GM13976 (cell line): ENCODE data around the gene ACTC1.

Source experiments
- DNase-seq: peaks from one replicate; pipeline ENCODE4 v3.0.0; 2012; ENCODE audit warnings: low spot score
- in situ Hi-C: fragments of 300-500 bp; cut with MboI; formaldehyde crosslinking; loops from one replicate; pipeline ENCODE4 v1.12.0; 2022; ENCODE audit warnings: low sequenced_read_pairs, mixed read lengths, inconsistent platforms; ENCODE audit not compliant: unreplicated experiment
- TF ChIP-seq, protein P1 (sequence below): IDR thresholded peaks from 2 replicates; pipeline ENCODE4 v1.5.1; 2012; ENCODE audit warnings: borderline replicate concordance, mild to moderate bottlenecking; ENCODE audit not compliant: insufficient read depth; ENCODE audit errors: extremely low read depth, missing control alignments, control extremely low read depth

The ACTC1 gene

GRCh38 chr15:34790121-34790520 lies 5.2 kb downstream of the ACTC1 start:
- in situ Hi-C loops, result no loop called here
- DNase-seq, result no peak
- TF ChIP-seq, protein P1, sequence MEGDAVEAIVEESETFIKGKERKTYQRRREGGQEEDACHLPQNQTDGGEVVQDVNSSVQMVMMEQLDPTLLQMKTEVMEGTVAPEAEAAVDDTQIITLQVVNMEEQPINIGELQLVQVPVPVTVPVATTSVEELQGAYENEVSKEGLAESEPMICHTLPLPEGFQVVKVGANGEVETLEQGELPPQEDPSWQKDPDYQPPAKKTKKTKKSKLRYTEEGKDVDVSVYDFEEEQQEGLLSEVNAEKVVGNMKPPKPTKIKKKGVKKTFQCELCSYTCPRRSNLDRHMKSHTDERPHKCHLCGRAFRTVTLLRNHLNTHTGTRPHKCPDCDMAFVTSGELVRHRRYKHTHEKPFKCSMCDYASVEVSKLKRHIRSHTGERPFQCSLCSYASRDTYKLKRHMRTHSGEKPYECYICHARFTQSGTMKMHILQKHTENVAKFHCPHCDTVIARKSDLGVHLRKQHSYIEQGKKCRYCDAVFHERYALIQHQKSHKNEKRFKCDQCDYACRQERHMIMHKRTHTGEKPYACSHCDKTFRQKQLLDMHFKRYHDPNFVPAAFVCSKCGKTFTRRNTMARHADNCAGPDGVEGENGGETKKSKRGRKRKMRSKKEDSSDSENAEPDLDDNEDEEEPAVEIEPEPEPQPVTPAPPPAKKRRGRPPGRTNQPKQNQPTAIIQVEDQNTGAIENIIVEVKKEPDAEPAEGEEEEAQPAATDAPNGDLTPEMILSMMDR, result no peak

GRCh38 chr15:34789326-34789725 lies 6.0 kb downstream of the ACTC1 start:
- TF ChIP-seq, protein P1, result no peak
- in situ Hi-C loops, result no loop called here
- DNase-seq, result no peak

DNA sequence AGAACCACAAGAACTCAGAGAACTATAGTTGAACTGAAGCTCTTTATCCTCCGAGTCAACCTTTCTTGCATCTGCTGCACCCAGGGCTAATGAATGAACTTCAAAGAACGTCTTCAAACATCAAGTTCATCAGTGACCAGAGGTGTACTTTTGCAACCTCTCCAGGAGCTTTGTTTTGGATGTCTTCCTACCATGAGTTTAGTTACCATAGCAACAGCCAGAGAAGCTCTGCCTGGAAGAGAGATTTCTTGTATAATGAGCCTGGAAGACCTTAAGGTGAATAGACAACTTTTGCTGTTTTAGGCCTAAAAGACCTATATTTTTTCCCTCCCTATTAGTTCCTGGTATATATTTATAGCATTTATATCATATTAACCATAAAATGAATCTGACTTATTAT lies 9.1 kb downstream of the ACTC1 start:
- in situ Hi-C loops, result no loop called here
- TF ChIP-seq, protein P1, result no peak
- DNase-seq, result no peak

DNA sequence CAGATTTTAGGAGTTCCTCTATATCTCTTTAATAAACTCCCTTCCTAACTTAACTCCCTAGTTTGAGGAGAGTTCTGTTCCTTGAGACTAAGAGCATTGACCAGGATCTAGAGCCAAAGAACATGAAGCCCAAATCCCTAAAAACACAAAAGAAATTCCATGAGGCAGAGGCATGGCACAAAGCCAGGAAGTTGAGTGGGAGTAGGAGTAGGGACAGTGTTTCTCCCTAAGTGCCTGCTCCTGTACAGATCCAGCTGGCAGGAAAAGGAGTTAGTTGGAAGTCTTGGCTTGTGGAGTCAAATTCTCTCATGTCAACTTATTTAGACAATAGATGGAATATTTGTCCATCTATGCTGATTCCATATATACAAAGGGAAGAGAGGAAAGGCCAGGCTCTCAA lies 11.4 kb downstream of the ACTC1 start:
- no peak for DNase-seq
- TF ChIP-seq, protein P1, result no peak
- in situ Hi-C loops, result no loop called here

DNA sequence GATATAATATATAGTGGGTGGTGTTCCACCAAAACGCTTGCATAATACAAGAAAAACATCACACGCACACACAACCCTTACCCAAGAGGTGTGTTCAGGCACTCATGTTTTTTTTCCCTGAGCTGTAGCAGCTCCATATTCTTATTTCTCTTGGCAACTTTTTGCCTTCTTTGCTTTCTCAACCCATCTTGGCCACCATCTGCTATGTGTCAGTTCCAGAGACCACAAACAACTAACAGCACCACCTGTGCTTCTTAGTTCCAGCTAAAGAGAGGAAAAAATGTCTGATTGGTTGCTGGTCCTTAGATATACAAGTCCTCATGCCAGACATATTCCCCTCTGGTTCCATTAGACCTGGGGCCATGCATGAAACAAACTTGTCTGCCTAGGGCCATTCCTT lies 11.9 kb downstream of the ACTC1 start:
- in situ Hi-C loops, result no loop called here
- DNase-seq, result no peak
- TF ChIP-seq, protein P1, result no peak

DNA sequence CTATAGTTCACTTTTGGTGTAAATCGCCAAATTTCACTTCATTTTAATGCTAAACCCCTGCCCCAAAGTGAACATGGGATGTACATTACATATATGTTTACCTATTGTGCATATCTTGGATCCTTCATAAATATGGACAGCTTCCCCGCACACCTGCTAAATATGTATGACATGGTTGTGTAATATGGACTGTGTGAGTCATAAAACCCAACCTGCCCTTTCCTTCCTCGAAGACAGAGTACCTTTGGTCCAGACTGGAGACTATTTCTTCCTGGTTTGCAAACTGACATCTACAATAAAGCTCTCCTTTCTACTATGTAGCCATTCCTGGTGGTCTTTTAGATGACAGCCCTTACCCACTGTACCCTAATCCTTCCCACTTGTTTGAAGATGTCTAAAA lies 12.4 kb downstream of the ACTC1 start:
- DNase-seq, result no peak
- in situ Hi-C loops, result no loop called here
- TF ChIP-seq, protein P1, result no peak

- TF ChIP-seq, protein P1, result no peak
- in situ Hi-C loops, result no loop called here
- no peak for DNase-seq
Measured at GRCh38 chr15:34780725-34781124, 14.6 kb downstream of the ACTC1 start.
